MG63 (cell line): Measurements from ENCODE around the gene NUP93. TPM values are rescaled to one million over a fixed set of nuclear protein-coding genes. Genes with fewer than 3 reads are reported as not detected.
"Not testable (repeated sequence)": the region's sequence is repeated elsewhere in the genome, so short reads cannot be mapped to it uniquely, and the experiment has no call there.

Experiments
- DNase-seq: peaks from one replicate; pipeline ENCODE4 v3.0.0-alpha.2; 2020
- H3K27me3 ChIP-seq: fragments of 250-450 bp; sonication (Bioruptor Pico); 2 replicates; pipeline ENCODE4 v1.5.1; 2020; ENCODE audit warnings: mild to moderate bottlenecking, moderate library complexity
- H3K36me3 ChIP-seq: fragments of 250-450 bp; sonication (Bioruptor Pico); 2 replicates; pipeline ENCODE4 v1.5.1; 2020; ENCODE audit warnings: mild to moderate bottlenecking, moderate library complexity
- H3K4me3 ChIP-seq: fragments of 250-450 bp; sonication (Bioruptor Pico); 2 replicates; pipeline ENCODE4 v1.5.1; 2020; ENCODE audit warnings: mild to moderate bottlenecking, moderate library complexity
- H3K9me3 ChIP-seq: fragments of 250-450 bp; sonication (Bioruptor Pico); 2 replicates; pipeline ENCODE4 v1.5.1; 2020; ENCODE audit warnings: mild to moderate bottlenecking, moderate library complexity
- total RNA-seq: library from RNA; depleted of rRNA; stranded (reverse); fragments of >200 nt; shearing (Covaris generic); gene quantifications from 2 replicates; pipeline ENCODE4 v1.2.3, GENCODE V29; 2014; ENCODE audit warnings: low replicate concordance

Gene NUP93
- total RNA-seq, 1 experiment from 2014 or later = 160 TPM

- Histone ChIP-seq H3K36me3 (no peaks in the 10 kb centered on the region), H3K27me3 (no peaks in the 10 kb centered on the region), H3K4me3 (no peak overlapping the region), H3K9me3 (peaks cover 10% of the 10 kb centered on the region)
- DNase-seq = no peak
Observed at GRCh38 chr16:56700631-56701030, 29.3 kb upstream of the NUP93 start.

- H3K4me3 ChIP-seq = no peak overlapping the region
- H3K36me3 ChIP-seq = no peaks in the 10 kb centered on the region
- no peak for DNase-seq
- no peaks in the 10 kb centered on the region for H3K27me3 ChIP-seq
- peaks cover 7% of the 10 kb centered on the region for H3K9me3 ChIP-seq
Observed at GRCh38 chr16:56701534-56701933, 28.4 kb upstream of the NUP93 start.

- H3K9me3 ChIP-seq = no peaks in the 10 kb centered on the region; the same call in 1 of the 2 replicates
- H3K36me3 ChIP-seq = no peaks in the 10 kb centered on the region
- no peaks in the 10 kb centered on the region for H3K27me3 ChIP-seq
- DNase-seq = no peak
- H3K4me3 ChIP-seq = no peak overlapping the region
Observed at GRCh38 chr16:56702836-56703235, 27.1 kb upstream of the NUP93 start.

- Histone ChIP-seq H3K4me3 (no peak overlapping the region), H3K36me3 (no peaks in the 10 kb centered on the region), H3K9me3 (no peaks in the 10 kb centered on the region), H3K27me3 (no peaks in the 10 kb centered on the region)
- no peak for DNase-seq
Observed at GRCh38 chr16:56708525-56709442, 21.1 kb upstream of the NUP93 start.

- no peak for DNase-seq
- Histone ChIP-seq H3K36me3 (no peaks in the 10 kb centered on the region), H3K4me3 (no peak overlapping the region), H3K27me3 (no peaks in the 10 kb centered on the region), H3K9me3 (no peaks in the 10 kb centered on the region)
Observed at GRCh38 chr16:56709443-56710040, 20.4 kb upstream of the NUP93 start.

GRCh38 chr16:56710181-56710737 is 19.7 kb upstream of the NUP93 start:
- Histone ChIP-seq H3K36me3 (no peaks in the 10 kb centered on the region), H3K9me3 (no peaks in the 10 kb centered on the region), H3K27me3 (no peaks in the 10 kb centered on the region), H3K4me3 (no peak overlapping the region)
- DNase-seq = no peak

GRCh38 chr16:56711862-56712261 is 18.1 kb upstream of the NUP93 start:
- no peak for DNase-seq
- Histone ChIP-seq H3K9me3 (no peaks in the 10 kb centered on the region), H3K4me3 (no peak overlapping the region), H3K27me3 (no peaks in the 10 kb centered on the region), H3K36me3 (no peaks in the 10 kb centered on the region)

- no peak for DNase-seq
- Histone ChIP-seq H3K9me3 (no peaks in the 10 kb centered on the region), H3K27me3 (no peaks in the 10 kb centered on the region), H3K36me3 (no peaks in the 10 kb centered on the region), H3K4me3 (no peak overlapping the region)
Observed at GRCh38 chr16:56713794-56714193, 16.1 kb upstream of the NUP93 start.

GRCh38 chr16:56715126-56715525 is 14.8 kb upstream of the NUP93 start:
- Histone ChIP-seq H3K36me3 (no peaks in the 10 kb centered on the region), H3K27me3 (no peaks in the 10 kb centered on the region; the same call in 1 of the 2 replicates), H3K9me3 (no peaks in the 10 kb centered on the region), H3K4me3 (no peak overlapping the region)
- DNase-seq = no peak

GRCh38 chr16:56716761-56717160 is 13.2 kb upstream of the NUP93 start:
- Histone ChIP-seq H3K36me3 (no peaks in the 10 kb centered on the region), H3K9me3 (no peaks in the 10 kb centered on the region), H3K27me3 (peaks cover 8% of the 10 kb centered on the region; the same call in 1 of the 2 replicates), H3K4me3 (no peak overlapping the region)
- no peak for DNase-seq

- not testable (repeated sequence) for H3K4me3 ChIP-seq, H3K36me3 ChIP-seq, DNase-seq, H3K27me3 ChIP-seq, H3K9me3 ChIP-seq
Observed at GRCh38 chr16:56717532-56717931, 12.4 kb upstream of the NUP93 start.

- H3K4me3 ChIP-seq = no peak overlapping the region
- no peaks in the 10 kb centered on the region for H3K9me3 ChIP-seq
- no peaks in the 10 kb centered on the region for H3K36me3 ChIP-seq
- no peak for DNase-seq
- H3K27me3 ChIP-seq = peaks cover 8% of the 10 kb centered on the region
Observed at GRCh38 chr16:56722200-56722842, 7.6 kb upstream of the NUP93 start.

- no peaks in the 10 kb centered on the region for H3K36me3 ChIP-seq
- no peak overlapping the region for H3K4me3 ChIP-seq
- peaks cover 8% of the 10 kb centered on the region for H3K27me3 ChIP-seq
- no peak for DNase-seq
- no peaks in the 10 kb centered on the region for H3K9me3 ChIP-seq
Observed at GRCh38 chr16:56724191-56724590, 5.7 kb upstream of the NUP93 start.

- no peak for DNase-seq
- no peaks in the 10 kb centered on the region for H3K9me3 ChIP-seq
Observed at GRCh38 chr16:56726283-56726682, 3.6 kb upstream of the NUP93 start.

GRCh38 chr16:56726926-56727325 is 3.0 kb upstream of the NUP93 start:
- Histone ChIP-seq H3K4me3 (no peak overlapping the region), H3K27me3 (no peaks in the 10 kb centered on the region; the same call in 1 of the 2 replicates), H3K36me3 (peaks cover under 1% of the 10 kb centered on the region; the same call in 1 of the 2 replicates), H3K9me3 (no peaks in the 10 kb centered on the region)
- DNase-seq = no peak

More at GRCh38 chr16:56726283-56726682, 3.6 kb upstream of the NUP93 start:
- no peaks in the 10 kb centered on the region; the same call in 1 of the 2 replicates for H3K36me3 ChIP-seq
- no peak overlapping the region for H3K4me3 ChIP-seq
- H3K27me3 ChIP-seq = no peaks in the 10 kb centered on the region; the same call in 1 of the 2 replicates

GRCh38 chr16:56728027-56728426 is 1.9 kb upstream of the NUP93 start:
- no peak overlapping the region for H3K4me3 ChIP-seq
- no peaks in the 10 kb centered on the region for H3K9me3 ChIP-seq
- no peak for DNase-seq
- peaks cover 5% of the 10 kb centered on the region for H3K36me3 ChIP-seq
- no peaks in the 10 kb centered on the region; the same call in 1 of the 2 replicates for H3K27me3 ChIP-seq
